Activated T-cell treated with anti-CD3 and anti-CD28 coated beads, Interleukin-2, amount 50 U/mL, for 72 hours (primary cell): Measurements from ENCODE around the gene NDUFB8. TPM values are rescaled to one million over a fixed set of nuclear protein-coding genes. Genes with fewer than 3 reads are reported as not detected.
"Not testable (repeated sequence)": the region's sequence is repeated elsewhere in the genome, so short reads cannot be mapped to it uniquely, and the experiment has no call there.

Source experiments
- ATAC-seq, 2 donors: fragments of 150-1000 bp; cut with Tn5 transposase; replicated peaks in 1 of 2; 2 replicates each; pipeline ENCODE4 v1.10.0; 2021; ENCODE audit warnings: moderate library complexity in 2 of 2, mild to moderate bottlenecking in 1 of 2
- DNase-seq, 2 donors: peaks; one replicate each; pipeline ENCODE4 v3.0.0; 2021 to 2022; ENCODE audit warnings: mixed read lengths in 1 of 2
- H3K27ac Mint-ChIP-seq: one replicate; pipeline ENCODE4 v1.8.0; 2022; ENCODE audit warnings: mild to moderate bottlenecking, moderate library complexity, mixed read lengths
- H3K27me3 Mint-ChIP-seq: one replicate; pipeline ENCODE4 v1.8.0; 2022; ENCODE audit warnings: low read depth, mixed read lengths
- H3K36me3 Mint-ChIP-seq, 2 donors: one replicate each; pipeline ENCODE4 v1.8.0; 2022; ENCODE audit warnings: mixed read lengths in 2 of 2, mild to moderate bottlenecking in 1 of 2; ENCODE audit not compliant: insufficient read depth in 2 of 2
- H3K4me1 Mint-ChIP-seq: one replicate; pipeline ENCODE4 v1.8.0; 2022; ENCODE audit warnings: low read depth, mixed read lengths
- H3K4me3 Mint-ChIP-seq, 2 donors: one replicate each; pipeline ENCODE4 v1.8.0; 2022; ENCODE audit warnings: mild to moderate bottlenecking in 2 of 2, mixed read lengths in 2 of 2, moderate library complexity in 2 of 2
- H3K9me3 Mint-ChIP-seq, 2 donors: one replicate each; pipeline ENCODE4 v1.8.0; 2022; ENCODE audit warnings: mixed read lengths in 2 of 2
- total RNA-seq, 2 donors: library from RNA; stranded (reverse); gene quantifications; one replicate each; pipeline ENCODE4 v1.2.3, GENCODE V29; 2022

The NDUFB8 gene
- 100 to 1,000 TPM; 327 to 390 TPM for total RNA-seq

- Mint-ChIP-seq H3K4me3 (peak within 1 kb of the TSS; percentile 87 to 98), H3K27ac (peak within 1 kb of the TSS; percentile 95), H3K36me3 (peaks cover 13 to 17% of the 10 kb centered on the region in 2 donors), H3K27me3 (no peaks in the 10 kb centered on the region), H3K4me1 (peaks cover 44% of the 10 kb centered on the region), H3K9me3 (no peaks in the 10 kb centered on the region)
- DNase-seq = peak; percentile 90
- ATAC-seq = peak; percentile 70 to 74
Measured at GRCh38 chr10:100529475-100530298, at the start of gene NDUFB8. NDUFB8 (minus strand) TSS chr10:100529871; CDS start chr10:100529851, 20 bp downstream.

GRCh38 chr10:100576282-100576635 is 46.6 kb upstream of the NDUFB8 start:
- no peak for ATAC-seq
- H3K36me3 Mint-ChIP-seq = no peaks in the 10 kb centered on the region
- no peak overlapping the region for H3K4me3 Mint-ChIP-seq

GRCh38 chr10:100575585-100576281 is 46.1 kb upstream of the NDUFB8 start:
- no peaks in the 10 kb centered on the region for H3K36me3 Mint-ChIP-seq
- H3K27ac Mint-ChIP-seq = no peak overlapping the region
- H3K4me3 Mint-ChIP-seq = no peak overlapping the region
- H3K9me3 Mint-ChIP-seq = no peaks in the 10 kb centered on the region
- no peak for DNase-seq
- ATAC-seq = no peak
- H3K4me1 Mint-ChIP-seq = no peaks in the 10 kb centered on the region
- H3K27me3 Mint-ChIP-seq = peaks cover 42% of the 10 kb centered on the region

More at GRCh38 chr10:100576282-100576635, 46.6 kb upstream of the NDUFB8 start:
- Mint-ChIP-seq H3K4me1 (no peaks in the 10 kb centered on the region), H3K9me3 (no peaks in the 10 kb centered on the region), H3K27ac (no peak overlapping the region), H3K27me3 (peaks cover 46% of the 10 kb centered on the region)
- DNase-seq = no peak

GRCh38 chr10:100575146-100575545 is 45.5 kb upstream of the NDUFB8 start:
- H3K4me3 Mint-ChIP-seq, H3K4me1 Mint-ChIP-seq, H3K27ac Mint-ChIP-seq, ATAC-seq, H3K9me3 Mint-ChIP-seq, H3K36me3 Mint-ChIP-seq, DNase-seq: not testable (repeated sequence)
- H3K27me3 Mint-ChIP-seq = peaks cover 42% of the 10 kb centered on the region

GRCh38 chr10:100571084-100571856 is 41.6 kb upstream of the NDUFB8 start:
- Mint-ChIP-seq H3K27me3 (peaks cover 17% of the 10 kb centered on the region), H3K36me3 (no peaks in the 10 kb centered on the region), H3K4me3 (no peak overlapping the region), H3K27ac (no peak overlapping the region), H3K4me1 (no peaks in the 10 kb centered on the region), H3K9me3 (no peaks in the 10 kb centered on the region)
- ATAC-seq (no peak), DNase-seq (no peak)

- Mint-ChIP-seq H3K27me3 (peaks cover 9% of the 10 kb centered on the region), H3K4me3 (no peak overlapping the region), H3K27ac (no peak overlapping the region), H3K4me1 (no peaks in the 10 kb centered on the region), H3K36me3 (no peaks in the 10 kb centered on the region), H3K9me3 (no peaks in the 10 kb centered on the region)
- ATAC-seq = no peak
- DNase-seq = no peak
Measured at GRCh38 chr10:100570506-100570905, 40.8 kb upstream of the NDUFB8 start.

- DNase-seq (peak; percentile 9 to 14), ATAC-seq (peak; percentile 38 to 43)
- Mint-ChIP-seq H3K4me3 (no peak overlapping the region), H3K9me3 (no peaks in the 10 kb centered on the region), H3K27ac (no peak overlapping the region), H3K27me3 (peaks cover 6% of the 10 kb centered on the region), H3K4me1 (no peaks in the 10 kb centered on the region), H3K36me3 (no peaks in the 10 kb centered on the region)
Measured at GRCh38 chr10:100569687-100570481, 40.2 kb upstream of the NDUFB8 start.

- Mint-ChIP-seq H3K27me3 (peaks cover under 1% of the 10 kb centered on the region), H3K27ac (no peak overlapping the region), H3K4me3 (no peak overlapping the region), H3K4me1 (no peaks in the 10 kb centered on the region), H3K36me3 (no peaks in the 10 kb centered on the region), H3K9me3 (no peaks in the 10 kb centered on the region)
- no peak for DNase-seq
- no peak for ATAC-seq
Measured at GRCh38 chr10:100568912-100569311, 39.2 kb upstream of the NDUFB8 start.

- Mint-ChIP-seq H3K4me1 (no peaks in the 10 kb centered on the region), H3K36me3 (no peaks in the 10 kb centered on the region), H3K4me3 (no peak overlapping the region), H3K27me3 (no peaks in the 10 kb centered on the region), H3K9me3 (no peaks in the 10 kb centered on the region), H3K27ac (no peak overlapping the region)
- DNase-seq = no peak
- ATAC-seq = no peak
Measured at GRCh38 chr10:100567826-100568225, 38.2 kb upstream of the NDUFB8 start.

GRCh38 chr10:100567249-100567648 is 37.6 kb upstream of the NDUFB8 start:
- Mint-ChIP-seq H3K9me3 (no peaks in the 10 kb centered on the region), H3K27ac (no peak overlapping the region), H3K36me3 (no peaks in the 10 kb centered on the region), H3K4me3 (no peak overlapping the region), H3K4me1 (no peaks in the 10 kb centered on the region), H3K27me3 (no peaks in the 10 kb centered on the region)
- no peak for ATAC-seq
- no peak for DNase-seq

GRCh38 chr10:100566561-100566960 is 36.9 kb upstream of the NDUFB8 start:
- no peak for DNase-seq
- Mint-ChIP-seq H3K27me3 (no peaks in the 10 kb centered on the region), H3K36me3 (no peaks in the 10 kb centered on the region), H3K4me1 (peaks cover 5% of the 10 kb centered on the region), H3K4me3 (no peak overlapping the region), H3K9me3 (no peaks in the 10 kb centered on the region), H3K27ac (no peak overlapping the region)
- ATAC-seq = no peak

- peaks cover 10% of the 10 kb centered on the region for H3K4me1 Mint-ChIP-seq
- no peaks in the 10 kb centered on the region for H3K27me3 Mint-ChIP-seq
- DNase-seq (no peak), ATAC-seq (no peak)
- H3K4me3 Mint-ChIP-seq = no peak overlapping the region
- H3K36me3 Mint-ChIP-seq = peaks cover 0 to 3% of the 10 kb centered on the region in 2 donors
- H3K27ac Mint-ChIP-seq = no peak overlapping the region
- no peaks in the 10 kb centered on the region for H3K9me3 Mint-ChIP-seq
Measured at GRCh38 chr10:100565206-100565985, 35.7 kb upstream of the NDUFB8 start.
